IMR-90 (cell line): ENCODE results near the gene RAI14. TPM values are rescaled to one million over a fixed set of nuclear protein-coding genes. Genes with fewer than 3 reads are reported as not detected.

Experiments
- ATAC-seq: fragments of 200-7000 bp; cut with Tn5 transposase; 2 replicates; pipeline ENCODE4 v1.9.1; 2020; ENCODE audit warnings: low read depth, mild to moderate bottlenecking, moderate library complexity
- BruUV-seq: library from RNA; stranded (reverse); fragments of 400-500 nt; replicated peaks from 2 replicates; lab custom pipeline; 2021; lab: Mats Ljungman, UMichigan
- CTCF ChIA-PET: fragments of 300-600 bp; formaldehyde crosslinking; extraction: SDS; loops from one replicate; lab custom pipeline; 2021; ENCODE audit warnings: antibody characterized with exemption; lab: Yijun Ruan, JAX
- POLR2A ChIA-PET: fragments of 300-600 bp; sonication (Branson Sonifier 250); formaldehyde crosslinking; loops from one replicate; lab custom pipeline; 2022; ENCODE audit warnings: antibody characterized with exemption; ENCODE audit not compliant: unreplicated experiment; lab: Charles Lee
- DNase-seq: peaks from one replicate; pipeline ENCODE4 v3.0.0; 2013
- H2AFZ ChIP-seq: replicated peaks from 2 replicates; pipeline ENCODE3; 2013; ENCODE audit warnings: low read length, mild to moderate bottlenecking; ENCODE audit not compliant: poor library complexity
- H2AK5ac ChIP-seq: 2 replicates; pipeline ENCODE4 v1.6.1; 2013; ENCODE audit warnings: low read depth, low read length, inconsistent platforms
- H2AK9ac ChIP-seq: replicated peaks from 2 replicates; pipeline ENCODE3; 2013; ENCODE audit warnings: mild to moderate bottlenecking, low read depth, low read length, moderate library complexity; ENCODE audit not compliant: poor library complexity
- H2BK120ac ChIP-seq: 2 replicates; pipeline ENCODE4 v1.6.1; 2013; ENCODE audit warnings: low read depth, low read length, inconsistent platforms
- H2BK15ac ChIP-seq: 3 replicates; pipeline ENCODE4 v1.6.1; 2013; ENCODE audit warnings: low read depth, low read length, inconsistent platforms
- H2BK20ac ChIP-seq: 2 replicates; pipeline ENCODE4 v1.6.1; 2013; ENCODE audit warnings: low read depth, mild to moderate bottlenecking, inconsistent platforms, low read length, moderate library complexity
- H2BK5ac ChIP-seq: 2 replicates; pipeline ENCODE4 v1.6.1; 2013; ENCODE audit warnings: mild to moderate bottlenecking, low read depth, low read length, inconsistent platforms; ENCODE audit not compliant: poor library complexity, severe bottlenecking
- H3K14ac ChIP-seq: replicated peaks from 2 replicates; pipeline ENCODE4 v1.6.1; 2013; ENCODE audit warnings: low read depth, low read length, inconsistent platforms
- H3K18ac ChIP-seq: 2 replicates; pipeline ENCODE4 v1.6.1; 2013; ENCODE audit warnings: low read depth, low read length, control low read depth
- H3K23ac ChIP-seq: 2 replicates; pipeline ENCODE4 v1.6.1; 2013; ENCODE audit warnings: low read depth, low read length, inconsistent platforms
- H3K27ac ChIP-seq: 2 replicates; pipeline ENCODE4 v1.5.1; 2013; ENCODE audit warnings: mild to moderate bottlenecking, control low read depth, low read length; ENCODE audit not compliant: insufficient read depth
- H3K27me3 ChIP-seq: 2 replicates; pipeline ENCODE4 v1.6.1; 2013; ENCODE audit warnings: low read length; ENCODE audit not compliant: control insufficient read depth, insufficient read depth
- H3K36me3 ChIP-seq: 2 replicates; pipeline ENCODE4 v1.6.1; 2013; ENCODE audit warnings: low read length, mixed read lengths; ENCODE audit not compliant: control insufficient read depth, insufficient read depth
- H3K4ac ChIP-seq: 2 replicates; pipeline ENCODE4 v1.6.1; 2013; ENCODE audit warnings: low read depth, low read length, inconsistent platforms
- H3K4me1 ChIP-seq: 2 replicates; pipeline ENCODE4 v1.6.1; 2013; ENCODE audit warnings: low read length, mixed read lengths; ENCODE audit not compliant: control insufficient read depth, insufficient read depth
- H3K4me2 ChIP-seq: 2 replicates; pipeline ENCODE4 v1.6.1; 2013; ENCODE audit warnings: low read depth, mild to moderate bottlenecking, control low read depth, low read length, moderate library complexity
- H3K4me3 ChIP-seq: 2 replicates; pipeline ENCODE4 v1.5.1; 2013; ENCODE audit warnings: low read depth, mild to moderate bottlenecking, control low read depth, low read length, moderate library complexity; ENCODE audit not compliant: insufficient read depth
- H3K56ac ChIP-seq: 2 replicates; pipeline ENCODE4 v1.6.1; 2013; ENCODE audit warnings: low read length, inconsistent platforms; ENCODE audit not compliant: insufficient read depth; ENCODE audit errors: extremely low read depth
- H3K79me1 ChIP-seq, 2 experiments: 2 replicates each; pipeline ENCODE4 v1.6.1; 2013; ENCODE audit warnings: low read length in 2 of 2, inconsistent platforms in 1 of 2, low read depth in 1 of 2
- H3K9ac ChIP-seq: 2 replicates; pipeline ENCODE4 v1.6.1; 2013; ENCODE audit warnings: low read depth, low read length, control low read depth
- H3K9me1 ChIP-seq: 2 replicates; pipeline ENCODE4 v1.6.1; 2013; ENCODE audit warnings: low read length, inconsistent platforms; ENCODE audit not compliant: insufficient read depth
- H3K9me3 ChIP-seq: 2 replicates; pipeline ENCODE4 v1.6.1; 2013; ENCODE audit warnings: low read length; ENCODE audit not compliant: control insufficient read depth, insufficient read depth
- H4K20me1 ChIP-seq: 2 replicates; pipeline ENCODE4 v1.6.1; 2013; ENCODE audit warnings: low read length, inconsistent platforms; ENCODE audit not compliant: insufficient read depth
- H4K5ac ChIP-seq: 2 replicates; pipeline ENCODE4 v1.6.1; 2013; ENCODE audit warnings: mild to moderate bottlenecking, low read depth, low read length, control low read depth
- H4K8ac ChIP-seq, 2 experiments: 2 replicates each; pipeline ENCODE4 v1.6.1; 2013; ENCODE audit warnings: low read depth in 2 of 2, low read length in 2 of 2, control low read depth in 1 of 2, inconsistent platforms in 1 of 2
- H4K91ac ChIP-seq: 2 replicates; pipeline ENCODE4 v1.6.1; 2013; ENCODE audit warnings: low read depth, low read length, inconsistent platforms; ENCODE audit not compliant: insufficient read depth
- POLR2A ChIP-seq: IDR thresholded peaks from 2 replicates; pipeline ENCODE4 v1.6.1; 2012; ENCODE audit warnings: mild to moderate bottlenecking, low read depth, low read length
- WGBS, 2 experiments: methylation state at CpG; one replicate each; pipeline versions ENCODE4 v1.1.5 to v1.1.7; 2013; ENCODE audit warnings: missing lambda C conversion rate in 2 of 2; ENCODE audit not compliant: insufficient read length in 1 of 2; ENCODE audit errors: extremely low coverage in 2 of 2; 5-methylcytosine and 5-hydroxymethylcytosine counted together
- dilution Hi-C: fragments of 300-500 bp; cut with HindIII; formaldehyde crosslinking; loops from one replicate; pipeline ENCODE4 v1.14.3; 2018; ENCODE audit warnings: low sequenced_read_pairs; ENCODE audit not compliant: unreplicated experiment
- in situ Hi-C: fragments of 300-500 bp; cut with MboI; formaldehyde crosslinking; loops from 3 replicates; pipeline ENCODE4 v1.14.3; 2019; ENCODE audit warnings: low sequenced_read_pairs, inconsistent platforms, mixed read lengths
- intact Hi-C: fragments of 100-400 bp; cut with micrococcal nuclease; formaldehyde crosslinking; loops from 2 replicates; pipeline ENCODE4 v1.10.0; 2022
- polyA plus RNA-seq, 3 experiments: library from polyadenylated mRNA; depleted of rRNA; stranded (reverse); fragments of >200 nt; gene quantifications; 2 replicates each; pipeline ENCODE4 v1.2.3, GENCODE V29; 2012; ENCODE audit warnings: low replicate concordance in 1 of 3
- total RNA-seq: library from RNA; depleted of rRNA; stranded (reverse); fragments of >200 nt; gene quantifications from 2 replicates; pipeline ENCODE4 v1.2.3, GENCODE V29; 2012
- TF ChIP-seq, protein P1 (sequence below): fragments of 150-350 bp; IDR thresholded peaks from 2 replicates; pipeline ENCODE4 v1.6.1; 2016; ENCODE audit warnings: low read depth, mild to moderate bottlenecking, low read length, moderate library complexity, borderline replicate concordance
- TF ChIP-seq, protein P2 (sequence below): conservative IDR thresholded peaks from 2 replicates; pipeline ENCODE4 v1.5.1; 2012; ENCODE audit warnings: mild to moderate bottlenecking, low read depth, low read length, improper control_type of control experiment

The RAI14 gene
- total and polyA plus RNA-seq, 2 of the 4 experiments (the other 2 are of a cell fraction): 221 to 267 TPM

DNA sequence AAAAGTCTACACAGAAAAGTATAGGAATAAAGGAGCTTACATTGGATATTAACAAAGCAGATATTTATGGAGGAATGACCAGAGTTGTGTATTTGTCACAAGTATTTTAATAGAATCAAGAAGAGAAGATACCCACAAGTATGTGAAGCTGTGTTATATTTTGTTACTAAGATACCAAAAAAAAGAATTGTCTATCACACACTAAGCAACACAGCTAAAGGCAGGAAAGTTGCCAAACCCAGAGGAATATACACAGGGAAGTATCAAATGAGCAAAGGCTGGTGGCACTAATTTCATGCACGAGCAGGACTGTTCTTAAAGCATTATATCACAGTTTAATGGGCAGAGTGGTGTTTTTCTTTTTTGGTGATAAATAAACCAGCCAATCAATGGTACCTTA lies 30.9 kb upstream of the RAI14 start:
- dilution Hi-C loops: no loop called here
- TF ChIP-seq POLR2A: no peak
- TF ChIP-seq, protein P1, sequence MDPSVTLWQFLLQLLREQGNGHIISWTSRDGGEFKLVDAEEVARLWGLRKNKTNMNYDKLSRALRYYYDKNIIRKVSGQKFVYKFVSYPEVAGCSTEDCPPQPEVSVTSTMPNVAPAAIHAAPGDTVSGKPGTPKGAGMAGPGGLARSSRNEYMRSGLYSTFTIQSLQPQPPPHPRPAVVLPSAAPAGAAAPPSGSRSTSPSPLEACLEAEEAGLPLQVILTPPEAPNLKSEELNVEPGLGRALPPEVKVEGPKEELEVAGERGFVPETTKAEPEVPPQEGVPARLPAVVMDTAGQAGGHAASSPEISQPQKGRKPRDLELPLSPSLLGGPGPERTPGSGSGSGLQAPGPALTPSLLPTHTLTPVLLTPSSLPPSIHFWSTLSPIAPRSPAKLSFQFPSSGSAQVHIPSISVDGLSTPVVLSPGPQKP: no peak
- TF ChIP-seq, protein P2, sequence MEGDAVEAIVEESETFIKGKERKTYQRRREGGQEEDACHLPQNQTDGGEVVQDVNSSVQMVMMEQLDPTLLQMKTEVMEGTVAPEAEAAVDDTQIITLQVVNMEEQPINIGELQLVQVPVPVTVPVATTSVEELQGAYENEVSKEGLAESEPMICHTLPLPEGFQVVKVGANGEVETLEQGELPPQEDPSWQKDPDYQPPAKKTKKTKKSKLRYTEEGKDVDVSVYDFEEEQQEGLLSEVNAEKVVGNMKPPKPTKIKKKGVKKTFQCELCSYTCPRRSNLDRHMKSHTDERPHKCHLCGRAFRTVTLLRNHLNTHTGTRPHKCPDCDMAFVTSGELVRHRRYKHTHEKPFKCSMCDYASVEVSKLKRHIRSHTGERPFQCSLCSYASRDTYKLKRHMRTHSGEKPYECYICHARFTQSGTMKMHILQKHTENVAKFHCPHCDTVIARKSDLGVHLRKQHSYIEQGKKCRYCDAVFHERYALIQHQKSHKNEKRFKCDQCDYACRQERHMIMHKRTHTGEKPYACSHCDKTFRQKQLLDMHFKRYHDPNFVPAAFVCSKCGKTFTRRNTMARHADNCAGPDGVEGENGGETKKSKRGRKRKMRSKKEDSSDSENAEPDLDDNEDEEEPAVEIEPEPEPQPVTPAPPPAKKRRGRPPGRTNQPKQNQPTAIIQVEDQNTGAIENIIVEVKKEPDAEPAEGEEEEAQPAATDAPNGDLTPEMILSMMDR: no peak

More for the DNA sequence above, 30.9 kb upstream of the RAI14 start:
- DNase-seq: no peak
- no CpG with 5 or more reads among the region's 1 CpG for WGBS, 2 experiments
- Histone ChIP-seq H3K79me1 (peaks cover 13 to 31% of the 10 kb centered on the region in 2 experiments), H4K8ac (peak overlapping the region; percentile 4 to 59; a peak in 1 of 4 replicates), H3K9me3 (no peaks in the 10 kb centered on the region), H4K5ac (peak overlapping the region; percentile 39; the same call in 1 of the 2 replicates), H3K4ac (peak overlapping the region; percentile 16; the same call in 1 of the 2 replicates), H3K4me1 (peaks cover 17% of the 10 kb centered on the region), H2AK5ac (peak overlapping the region; percentile 84; the same call in 1 of the 2 replicates), H2AK9ac (no peak overlapping the region), H3K56ac (no peak overlapping the region), H3K4me3 (no peak overlapping the region), H3K4me2 (no peak overlapping the region), H3K9ac (no peak overlapping the region), H2AFZ (no peak overlapping the region), H3K18ac (peak overlapping the region; percentile 66; the same call in 1 of the 2 replicates), H3K27ac (no peak overlapping the region), H3K27me3 (no peaks in the 10 kb centered on the region), H3K9me1 (peaks cover 21% of the 10 kb centered on the region), H4K20me1 (no peaks in the 10 kb centered on the region), H3K23ac (0 out of 2 replicates have a peak overlapping the region, but pooled peaks have one; percentile 37), H2BK5ac (peak overlapping the region; percentile 48), H2BK20ac (peak overlapping the region; percentile 34), H4K91ac (no peak overlapping the region), H3K36me3 (no peaks in the 10 kb centered on the region), H2BK120ac (peak overlapping the region; percentile 63; the same call in 1 of the 2 replicates), H2BK15ac (peak overlapping the region; percentile 97; the same call in 2 of the 3 replicates), H3K14ac (0 out of 2 replicates have a peak overlapping the region, but pooled peaks have one; percentile 61)
- ChIA-PET POLR2A (no interaction called here), CTCF (no interaction called here)
- ATAC-seq: no peak
- intact Hi-C loops (no loop called here), in situ Hi-C loops (no loop called here)
- no TSS peak for BruUV-seq
